ENCODE results near the gene SETBP1. TPM values are rescaled to one million over a fixed set of nuclear protein-coding genes. Genes with fewer than 3 reads are reported as not detected.

SETBP1 gene
- polyA plus RNA-seq, 3 donors from 2014 or later = 1.2 to 4.3 TPM; not detected in 1

DNA sequence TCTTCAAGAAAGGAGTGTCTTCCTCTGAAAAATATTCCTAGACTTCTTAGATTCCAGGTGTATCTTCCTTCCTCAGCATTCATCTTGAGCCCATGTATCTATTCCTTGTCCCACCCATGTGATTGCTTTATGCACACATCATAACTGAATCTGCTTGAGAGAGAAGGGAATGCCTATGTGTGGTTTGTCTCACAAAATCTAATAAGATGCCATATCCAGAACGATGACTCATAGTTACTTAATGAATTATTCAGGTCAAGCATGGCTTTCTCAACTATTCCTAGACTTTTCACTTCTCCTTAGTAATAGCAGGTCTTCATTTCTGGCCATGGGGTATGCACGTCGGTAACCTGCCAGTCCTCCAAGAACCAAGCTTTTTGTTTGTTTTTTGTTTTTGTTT, 121.8 kb downstream of the SETBP1 start:
- Mint-ChIP-seq H3K4me3 (no peak overlapping the region), H3K27me3 (ENCODE audit: low read depth in 3 of 3) (peaks cover 0 to 2% (median 0%) of the 10 kb centered on the region in 3 donors), H3K9me3 (peaks cover 0 to 2% (median 0%) of the 10 kb centered on the region in 6 donors), H3K4me1 (peaks cover 44 to 65% of the 10 kb centered on the region in 2 donors), H3K36me3 (peaks cover 8 to 32% (median 12%) of the 10 kb centered on the region in 3 donors), H3K27ac (no peak overlapping the region)
- DNase-seq = no peak

DNA sequence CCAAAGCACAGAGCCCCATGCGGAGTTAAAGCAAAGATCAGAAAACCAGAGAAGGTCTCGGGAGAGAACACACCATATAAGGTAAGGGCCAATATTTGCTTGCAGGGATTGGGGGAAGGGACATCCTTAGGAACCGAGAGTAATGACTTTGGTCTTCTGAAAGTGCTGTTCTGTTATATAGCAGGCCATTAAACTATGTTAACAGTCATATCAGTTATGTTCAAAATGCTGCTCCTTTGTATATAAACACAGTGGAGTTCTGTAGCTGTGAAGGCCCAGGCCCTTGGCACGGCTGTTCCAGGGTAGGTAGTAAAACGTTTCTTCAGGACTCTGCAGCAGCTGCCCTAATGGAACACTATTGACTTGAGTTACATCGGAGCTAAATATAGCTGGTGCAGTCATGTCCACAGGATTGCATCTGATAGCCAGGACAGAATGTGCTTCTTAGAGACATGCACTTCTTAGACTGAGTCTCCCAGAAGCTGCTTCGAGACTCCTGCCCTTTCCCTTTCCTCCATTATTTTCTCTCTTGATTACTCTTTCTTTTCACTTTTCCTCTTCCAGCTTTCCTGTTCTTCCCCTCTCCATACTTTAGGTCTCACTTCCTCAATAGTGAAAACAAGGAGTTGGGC, 122.4 kb downstream of the SETBP1 start:
- Mint-ChIP-seq H3K27ac (peak overlapping the region in 2 of 6 donors; percentile 19 to 65), H3K4me3 (no peak overlapping the region), H3K27me3 (ENCODE audit: low read depth in 3 of 3) (peaks cover 0 to 2% (median 0%) of the 10 kb centered on the region in 3 donors), H3K4me1 (peaks cover 48 to 67% of the 10 kb centered on the region in 2 donors), H3K9me3 (peaks cover 0 to 2% (median 0%) of the 10 kb centered on the region in 6 donors), H3K36me3 (peaks cover 8 to 33% (median 13%) of the 10 kb centered on the region in 3 donors)
- no peak for DNase-seq

DNA sequence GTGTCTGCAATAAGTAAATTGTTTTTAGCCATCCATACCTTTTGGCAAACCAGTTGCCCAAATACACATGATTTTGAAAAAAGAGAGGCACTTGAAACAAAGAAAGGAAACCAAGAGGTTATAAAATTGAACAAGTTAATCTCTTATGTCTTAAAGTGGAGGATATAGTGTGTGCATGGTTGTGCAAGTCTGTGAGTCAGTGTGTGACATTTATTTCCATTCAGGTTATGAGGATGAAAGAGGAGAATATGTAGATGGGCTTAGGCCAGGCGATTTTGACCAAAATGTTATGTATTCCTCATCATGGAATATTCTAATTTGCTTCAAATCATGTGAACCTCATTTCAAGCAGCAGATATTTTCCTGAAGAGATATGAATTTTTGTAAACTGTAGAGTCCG, 123.3 kb downstream of the SETBP1 start:
- Mint-ChIP-seq H3K9me3 (peaks cover 0 to 2% (median 0%) of the 10 kb centered on the region in 6 donors), H3K4me3 (no peak overlapping the region), H3K4me1 (peaks cover 45 to 63% of the 10 kb centered on the region in 2 donors), H3K27me3 (ENCODE audit: low read depth in 3 of 3) (peaks cover 0 to 2% (median 0%) of the 10 kb centered on the region in 3 donors), H3K36me3 (peaks cover 8 to 42% (median 18%) of the 10 kb centered on the region in 3 donors), H3K27ac (peak overlapping the region in 1 of 6 donors; percentile 26)
- DNase-seq = no peak

DNA sequence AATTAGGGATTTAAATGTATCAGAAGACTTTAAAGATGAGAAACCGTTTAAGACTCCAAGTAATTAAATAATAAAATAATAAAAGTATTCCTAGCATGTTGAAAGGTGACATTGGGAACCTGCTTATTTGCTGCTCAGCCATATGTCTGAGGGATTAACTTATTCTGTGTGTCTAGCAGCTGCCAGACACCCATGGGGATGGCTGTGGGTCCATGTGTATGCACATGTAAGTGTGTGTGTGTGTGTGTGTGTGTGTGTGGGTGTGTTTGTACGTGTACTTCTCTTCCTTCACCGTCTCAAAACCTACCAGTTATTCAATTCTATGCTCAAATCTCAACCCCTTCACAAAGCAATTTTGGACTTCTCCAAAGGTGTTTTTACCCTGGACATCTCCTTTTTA, 124.5 kb downstream of the SETBP1 start:
- DNase-seq = no peak
- Mint-ChIP-seq H3K27ac (peak overlapping the region in 4 of 6 donors; percentile 17 to 89 (median 65)), H3K27me3 (ENCODE audit: low read depth in 3 of 3) (peaks cover 0 to 2% (median 0%) of the 10 kb centered on the region in 3 donors), H3K36me3 (peaks cover 7 to 46% (median 17%) of the 10 kb centered on the region in 3 donors), H3K4me1 (peaks cover 33 to 52% of the 10 kb centered on the region in 2 donors), H3K4me3 (peak overlapping the region in 4 of 5 donors; percentile 32 to 78 (median 64)), H3K9me3 (peaks cover 0 to 2% (median 0%) of the 10 kb centered on the region in 6 donors)

DNA sequence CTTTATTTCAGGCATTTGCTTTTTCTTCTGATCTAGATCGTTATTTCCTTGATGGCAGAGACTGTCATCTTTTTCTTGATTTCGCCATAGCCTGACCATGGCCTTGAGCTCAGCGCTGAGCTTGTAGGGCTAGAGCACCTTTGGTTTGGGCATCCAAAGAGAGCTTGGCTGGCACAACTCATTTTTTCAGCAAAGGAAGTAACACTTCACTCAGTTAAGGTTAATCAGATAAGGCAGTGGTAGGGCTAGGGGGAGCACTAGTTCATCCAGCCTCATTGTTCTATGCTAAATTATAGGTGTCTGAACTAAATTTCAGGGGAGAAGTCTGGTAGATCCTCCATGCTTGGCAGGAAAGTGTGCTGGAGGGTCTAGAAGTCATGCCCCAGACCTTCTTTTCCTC, 125.0 kb downstream of the SETBP1 start:
- Mint-ChIP-seq H3K4me3 (peak overlapping the region; percentile 32 to 78 (median 53)), H3K27ac (peak overlapping the region in 4 of 6 donors; percentile 17 to 89 (median 65)), H3K36me3 (peaks cover 3 to 46% (median 17%) of the 10 kb centered on the region in 3 donors), H3K9me3 (no peaks in the 10 kb centered on the region), H3K27me3 (ENCODE audit: low read depth in 3 of 3) (no peaks in the 10 kb centered on the region), H3K4me1 (peaks cover 28 to 47% of the 10 kb centered on the region in 2 donors)
- DNase-seq = peak; percentile 39 to 51 (median 41)

DNA sequence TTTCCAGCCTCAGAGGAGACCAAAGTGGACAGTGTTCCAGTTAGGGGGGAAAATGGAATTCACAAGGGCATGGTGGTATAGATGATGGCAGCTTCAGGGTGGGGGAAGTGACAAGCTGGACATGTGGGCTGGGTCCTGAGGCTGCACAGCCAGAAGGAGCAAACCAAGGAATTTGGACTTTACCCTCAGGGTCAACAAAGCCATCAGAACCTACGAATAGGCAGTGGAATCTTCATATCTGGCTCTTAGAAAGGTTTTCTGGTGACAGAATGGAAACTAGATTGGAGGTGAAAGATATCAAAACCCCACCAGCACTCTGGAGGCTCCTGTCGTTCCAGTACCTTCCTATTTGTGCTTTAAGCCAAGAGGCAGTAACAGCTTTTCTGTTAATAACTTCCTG, 127.1 kb downstream of the SETBP1 start:
- DNase-seq = no peak
- Mint-ChIP-seq H3K9me3 (no peaks in the 10 kb centered on the region), H3K36me3 (peaks cover 7 to 40% (median 20%) of the 10 kb centered on the region in 3 donors), H3K27ac (peak overlapping the region in 2 of 6 donors; percentile 2 to 47), H3K27me3 (ENCODE audit: low read depth in 3 of 3) (no peaks in the 10 kb centered on the region), H3K4me1 (peaks cover 28 to 44% of the 10 kb centered on the region in 2 donors), H3K4me3 (no peak overlapping the region)

DNA sequence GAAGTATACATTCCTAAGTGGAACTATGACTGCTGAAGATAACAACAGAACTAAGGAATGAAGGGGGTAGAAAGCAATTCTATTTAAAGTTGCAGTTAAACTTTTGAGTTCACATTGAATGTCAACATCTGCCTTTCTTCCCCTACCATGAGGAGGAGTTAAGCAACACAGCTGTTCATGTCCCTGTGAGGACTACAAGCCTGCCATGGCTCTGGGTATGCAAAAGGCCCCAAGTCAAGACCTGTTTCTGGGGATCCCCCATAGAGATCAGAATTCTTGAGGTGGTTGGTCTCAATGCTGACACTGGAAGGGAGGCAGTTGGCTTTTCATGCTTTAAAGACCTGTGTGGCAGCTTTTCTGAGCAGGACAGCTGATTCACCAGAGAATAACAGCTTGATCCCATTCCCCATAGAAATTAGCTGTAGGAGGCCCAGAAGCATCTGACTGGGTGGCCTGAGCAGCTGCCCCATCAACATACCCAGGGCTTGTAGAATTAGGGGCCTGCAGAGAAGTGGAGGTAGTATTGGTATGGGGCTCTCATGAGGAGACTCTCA, 131.0 kb downstream of the SETBP1 start:
- H3K27ac Mint-ChIP-seq = peak overlapping the region in 1 of 6 donors; percentile 3
- H3K9me3 Mint-ChIP-seq = no peaks in the 10 kb centered on the region
- DNase-seq = no peak
- no peaks in the 10 kb centered on the region for H3K27me3 Mint-ChIP-seq (ENCODE audit: low read depth in 3 of 3)
- H3K4me1 Mint-ChIP-seq = peaks cover 14 to 20% of the 10 kb centered on the region in 2 donors
- H3K36me3 Mint-ChIP-seq = peaks cover 5 to 28% (median 18%) of the 10 kb centered on the region in 3 donors
- no peak overlapping the region for H3K4me3 Mint-ChIP-seq

DNA sequence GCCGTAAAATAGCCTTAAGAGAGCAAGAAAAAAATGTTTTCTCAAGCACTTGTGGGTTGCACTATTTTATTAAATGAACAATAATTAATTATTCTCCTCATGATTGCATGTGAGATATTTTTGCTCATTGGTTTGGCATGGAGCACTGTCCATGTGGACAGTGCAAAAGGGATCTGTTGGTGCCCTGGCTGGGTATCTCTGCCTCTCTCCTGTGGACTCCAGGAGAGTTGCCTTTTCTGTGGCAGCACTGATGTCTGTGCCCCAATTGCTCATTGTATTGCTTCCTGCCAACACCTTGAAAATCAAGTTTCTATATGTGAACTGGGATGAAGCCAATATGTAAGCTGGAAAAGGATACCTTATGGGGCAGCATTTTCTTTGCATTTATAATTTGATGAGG, 131.7 kb downstream of the SETBP1 start:
- peaks cover 0 to 2% (median 0%) of the 10 kb centered on the region in 3 donors for H3K27me3 Mint-ChIP-seq (ENCODE audit: low read depth in 3 of 3)
- no peaks in the 10 kb centered on the region for H3K9me3 Mint-ChIP-seq
- peaks cover 8 to 33% (median 23%) of the 10 kb centered on the region in 3 donors for H3K36me3 Mint-ChIP-seq
- no peak overlapping the region for H3K4me3 Mint-ChIP-seq
- peaks cover 6 to 12% of the 10 kb centered on the region in 2 donors for H3K4me1 Mint-ChIP-seq
- DNase-seq = no peak
- H3K27ac Mint-ChIP-seq = no peak overlapping the region

DNA sequence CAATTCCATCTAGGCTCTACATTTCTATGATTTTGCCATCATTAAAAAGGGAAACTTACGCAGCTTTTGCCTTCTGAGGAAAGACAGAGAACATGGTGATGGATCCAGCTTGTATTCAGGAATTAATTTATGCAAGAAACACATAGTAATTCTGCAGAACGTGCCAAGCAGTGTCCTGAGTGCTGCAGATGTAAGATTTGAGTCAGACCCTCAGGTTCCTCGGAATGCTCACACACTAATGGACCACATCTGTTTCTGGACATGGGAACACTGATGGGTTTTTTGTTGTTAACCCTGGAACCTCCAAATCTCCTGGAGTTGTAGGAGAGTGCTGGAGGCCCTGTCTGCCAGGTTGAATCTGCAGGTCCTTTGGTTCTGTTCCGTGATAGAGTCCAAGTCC, 132.9 kb downstream of the SETBP1 start:
- Mint-ChIP-seq H3K4me3 (no peak overlapping the region), H3K27me3 (ENCODE audit: low read depth in 3 of 3) (peaks cover 0 to 2% (median 0%) of the 10 kb centered on the region in 3 donors), H3K36me3 (peaks cover 8 to 30% (median 17%) of the 10 kb centered on the region in 3 donors), H3K4me1 (peaks cover under 1 to 3% of the 10 kb centered on the region in 2 donors), H3K27ac (no peak overlapping the region), H3K9me3 (no peaks in the 10 kb centered on the region)
- DNase-seq = no peak

DNA sequence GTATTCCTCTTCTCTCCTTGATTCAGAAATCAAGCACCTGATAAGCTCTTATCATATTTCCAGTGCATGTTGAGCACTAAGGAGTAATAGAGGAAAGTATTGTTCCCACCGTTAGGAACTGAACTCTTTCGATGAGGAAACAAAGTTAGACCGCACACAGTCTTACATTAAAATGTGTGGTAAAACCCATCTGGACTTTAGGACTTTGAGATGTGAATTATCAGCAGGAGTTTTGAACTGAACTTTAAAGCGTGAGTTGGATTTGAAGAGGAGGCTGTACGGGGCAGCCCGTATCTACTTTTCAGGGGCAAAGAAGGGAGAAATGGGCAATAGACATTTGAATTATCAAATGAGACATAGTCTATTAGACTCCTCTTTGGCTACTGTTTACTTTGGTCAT, 134.4 kb downstream of the SETBP1 start:
- Mint-ChIP-seq H3K9me3 (no peaks in the 10 kb centered on the region), H3K27me3 (ENCODE audit: low read depth in 3 of 3) (peaks cover 0 to 2% (median 0%) of the 10 kb centered on the region in 3 donors), H3K4me3 (no peak overlapping the region), H3K27ac (no peak overlapping the region), H3K36me3 (peaks cover 11 to 32% (median 17%) of the 10 kb centered on the region in 3 donors), H3K4me1 (peaks cover 2 to 10% of the 10 kb centered on the region in 2 donors)
- no peak for DNase-seq

DNA sequence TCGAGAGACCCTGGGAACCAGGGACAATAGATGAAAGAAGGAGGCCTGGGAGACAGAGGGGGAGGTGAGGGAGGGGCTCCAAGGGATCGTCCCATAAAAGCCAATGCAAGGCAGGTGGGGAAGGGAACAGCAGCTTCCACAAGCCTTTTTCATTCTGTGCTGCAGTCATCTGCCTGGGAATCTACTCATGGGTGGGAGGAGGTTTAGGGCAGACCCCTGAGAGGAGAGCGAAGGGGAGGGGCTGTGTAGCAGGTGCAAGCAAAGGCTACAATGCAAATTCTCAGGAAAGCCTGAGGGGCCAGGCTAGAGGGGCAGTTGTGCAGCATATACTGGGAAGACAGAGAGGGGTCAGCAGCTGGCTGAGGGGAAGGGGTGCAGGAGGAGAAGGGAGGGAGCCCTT, 135.4 kb downstream of the SETBP1 start:
- Mint-ChIP-seq H3K36me3 (peaks cover 9 to 24% (median 9%) of the 10 kb centered on the region in 3 donors), H3K4me1 (peaks cover 2 to 10% of the 10 kb centered on the region in 2 donors), H3K27ac (no peak overlapping the region), H3K4me3 (no peak overlapping the region), H3K27me3 (ENCODE audit: low read depth in 3 of 3) (peaks cover 0 to 2% (median 0%) of the 10 kb centered on the region in 3 donors), H3K9me3 (no peaks in the 10 kb centered on the region)
- no peak for DNase-seq

DNA sequence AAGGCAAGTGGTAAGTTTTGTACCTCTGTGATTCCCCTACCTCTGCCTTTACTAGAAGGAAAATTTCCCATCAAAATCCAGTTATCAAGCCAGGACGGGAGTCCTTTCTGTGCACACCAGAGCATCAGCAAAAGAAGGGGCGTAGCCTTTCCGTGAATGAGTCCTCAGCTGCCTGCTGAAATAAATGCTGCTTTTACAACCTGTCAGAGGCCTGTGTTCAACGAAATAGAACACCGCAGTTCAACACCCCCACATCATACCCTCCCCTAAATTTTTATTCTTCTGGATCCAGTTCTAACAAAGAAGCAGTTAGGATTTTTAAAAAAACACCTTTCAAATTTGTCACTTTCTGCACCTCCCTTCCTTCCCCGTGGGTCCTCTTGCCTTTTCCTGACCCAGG, 135.8 kb downstream of the SETBP1 start:
- Mint-ChIP-seq H3K27me3 (ENCODE audit: low read depth in 3 of 3) (peaks cover 0 to 2% (median 0%) of the 10 kb centered on the region in 3 donors), H3K4me3 (no peak overlapping the region)

DNA sequence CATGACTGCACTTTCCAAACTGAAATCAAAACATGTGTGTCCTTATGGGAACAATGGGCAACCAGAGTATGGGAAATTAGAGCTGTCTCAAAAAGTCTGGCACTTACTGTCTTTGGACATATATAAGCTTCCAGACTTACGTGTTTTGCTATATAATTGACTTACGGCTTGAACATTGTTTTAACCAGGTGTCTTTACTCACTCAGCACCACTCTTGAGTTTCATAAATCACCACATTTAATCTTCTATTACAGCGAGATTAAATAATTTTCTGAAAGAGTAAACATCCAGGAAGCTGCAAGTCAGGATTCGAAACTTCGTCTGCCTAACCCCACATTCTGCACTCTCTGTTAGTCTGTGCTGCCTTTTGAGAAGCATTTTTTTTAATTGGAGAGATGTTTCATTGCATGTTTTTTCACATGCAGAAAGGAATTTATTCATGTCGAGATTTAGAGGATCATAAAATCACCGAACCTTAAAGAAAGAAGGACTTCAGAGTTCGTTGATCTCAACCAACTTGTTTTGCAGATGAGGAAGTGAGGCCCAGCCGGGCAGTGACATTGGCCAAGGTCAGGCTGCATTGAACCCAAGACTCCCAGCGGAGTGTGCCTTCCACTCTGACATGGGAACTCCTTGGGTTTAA, 137.3 kb downstream of the SETBP1 start:
- Mint-ChIP-seq H3K4me1 (peaks cover 2 to 10% of the 10 kb centered on the region in 2 donors), H3K27me3 (ENCODE audit: low read depth in 3 of 3) (peaks cover 0 to 2% (median 0%) of the 10 kb centered on the region in 3 donors), H3K36me3 (peaks cover 5 to 31% (median 7%) of the 10 kb centered on the region in 3 donors), H3K4me3 (no peak overlapping the region), H3K27ac (no peak overlapping the region), H3K9me3 (no peaks in the 10 kb centered on the region)
- no peak for DNase-seq

More for the DNA sequence above, 135.8 kb downstream of the SETBP1 start:
- DNase-seq = no peak
- no peaks in the 10 kb centered on the region for H3K9me3 Mint-ChIP-seq
- peaks cover 5 to 25% (median 7%) of the 10 kb centered on the region in 3 donors for H3K36me3 Mint-ChIP-seq
- H3K27ac Mint-ChIP-seq = no peak overlapping the region
- peaks cover 2 to 10% of the 10 kb centered on the region in 2 donors for H3K4me1 Mint-ChIP-seq

Measured in immature natural killer cell (primary cell).